Adipocyte (in vitro differentiated cells): ENCODE results near the gene IRF8.

Source experiments
- DNase-seq: peaks from one replicate; pipeline ENCODE4 v3.0.0-alpha.2; 2015; ENCODE audit warnings: low read depth
- H3K27me3 ChIP-seq: replicated peaks from 2 replicates; pipeline ENCODE4 v1.7.0; 2013; ENCODE audit warnings: mild to moderate bottlenecking, low read length, moderate library complexity; ENCODE audit not compliant: control insufficient read depth, insufficient read depth
- H3K36me3 ChIP-seq: 2 replicates; pipeline ENCODE4 v1.7.0; 2013; ENCODE audit warnings: low read length, mild to moderate bottlenecking, moderate library complexity; ENCODE audit not compliant: control insufficient read depth, insufficient read depth, severe bottlenecking
- H3K4me1 ChIP-seq: 2 replicates; pipeline ENCODE4 v1.7.0; 2013; ENCODE audit warnings: mild to moderate bottlenecking, low read length, moderate library complexity; ENCODE audit not compliant: control insufficient read depth, insufficient read depth
- H3K4me3 ChIP-seq: 2 replicates; pipeline ENCODE4 v1.7.0; 2013; ENCODE audit warnings: mild to moderate bottlenecking, low read length, moderate library complexity
- H3K9ac ChIP-seq: 2 replicates; pipeline ENCODE4 v1.7.0; 2013; ENCODE audit warnings: mild to moderate bottlenecking, low read length, moderate library complexity
- H3K9me3 ChIP-seq: 2 replicates; pipeline ENCODE4 v1.7.0; 2013; ENCODE audit warnings: mild to moderate bottlenecking, low read length, moderate library complexity; ENCODE audit not compliant: control insufficient read depth

IRF8 gene

GRCh38 chr16:85944572-85945423, 45.8 kb downstream of the IRF8 start:
- no peak for DNase-seq
- Histone ChIP-seq H3K4me1 (no peaks in the 10 kb centered on the region), H3K9me3 (peaks cover 3% of the 10 kb centered on the region), H3K4me3 (no peak overlapping the region), H3K9ac (no peak overlapping the region), H3K36me3 (no peaks in the 10 kb centered on the region), H3K27me3 (peaks cover 40% of the 10 kb centered on the region)

DNA sequence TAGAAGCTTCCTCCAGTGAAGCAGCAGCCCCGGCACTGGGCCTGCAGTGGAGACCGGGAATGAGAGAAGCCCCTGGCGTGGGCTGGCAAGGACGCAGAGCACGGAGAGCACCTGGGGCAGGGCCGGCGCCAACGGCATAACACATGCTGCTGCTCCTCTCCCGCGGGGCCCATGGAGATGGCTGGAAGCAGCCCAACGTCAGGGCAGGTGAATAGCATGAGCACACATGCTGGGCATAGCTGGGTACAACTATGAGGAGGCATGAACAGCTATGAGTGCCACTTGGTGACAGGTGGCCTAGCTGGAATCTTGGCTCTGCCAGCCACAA, 46.4 kb downstream of the IRF8 start:
- no peak for DNase-seq
- no peak overlapping the region for H3K4me3 ChIP-seq
- H3K9me3 ChIP-seq: no peaks in the 10 kb centered on the region
- no peak overlapping the region for H3K9ac ChIP-seq
- H3K4me1 ChIP-seq: no peaks in the 10 kb centered on the region
- no peaks in the 10 kb centered on the region for H3K36me3 ChIP-seq
- H3K27me3 ChIP-seq: peaks cover 42% of the 10 kb centered on the region

DNA sequence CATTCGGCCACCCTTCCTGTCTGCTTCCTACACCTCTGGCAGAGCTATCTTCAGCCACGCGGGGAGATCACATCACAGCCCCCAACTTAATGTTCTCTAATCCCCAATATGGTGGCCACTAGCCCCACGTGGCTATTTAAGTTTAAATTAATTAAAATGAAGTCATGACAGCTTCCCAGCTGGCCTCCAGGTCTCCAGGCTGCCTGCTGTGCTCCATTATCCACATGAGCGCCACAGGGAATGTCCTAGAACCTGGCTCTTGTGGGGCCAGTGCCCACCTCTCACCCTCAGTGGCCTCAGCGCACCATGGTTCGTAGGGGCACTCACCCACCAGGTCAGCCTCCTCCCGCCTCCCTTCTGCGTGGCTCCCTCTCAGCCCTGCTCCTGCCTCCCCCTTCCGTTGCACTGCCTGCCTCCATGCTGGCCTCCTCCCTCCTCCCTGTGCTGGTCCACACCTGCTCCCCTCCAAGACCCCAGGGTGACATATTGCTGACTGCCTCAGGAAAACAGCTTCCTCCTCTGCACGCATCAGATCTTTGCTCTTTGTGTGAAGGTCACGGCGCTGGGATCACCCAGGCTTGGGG, 47.7 kb downstream of the IRF8 start:
- DNase-seq: no peak
- Histone ChIP-seq H3K27me3 (peaks cover 55% of the 10 kb centered on the region), H3K36me3 (no peaks in the 10 kb centered on the region), H3K9me3 (no peaks in the 10 kb centered on the region), H3K4me3 (no peak overlapping the region), H3K4me1 (no peaks in the 10 kb centered on the region), H3K9ac (no peak overlapping the region)

GRCh38 chr16:85947230-85948137, 48.5 kb downstream of the IRF8 start:
- Histone ChIP-seq H3K4me3 (no peak overlapping the region), H3K27me3 (peaks cover 63% of the 10 kb centered on the region), H3K9me3 (no peaks in the 10 kb centered on the region), H3K36me3 (no peaks in the 10 kb centered on the region), H3K4me1 (no peaks in the 10 kb centered on the region), H3K9ac (no peak overlapping the region)
- no peak for DNase-seq

GRCh38 chr16:85948138-85948509, 49.2 kb downstream of the IRF8 start:
- Histone ChIP-seq H3K36me3 (no peaks in the 10 kb centered on the region), H3K27me3 (peaks cover 69% of the 10 kb centered on the region), H3K9me3 (no peaks in the 10 kb centered on the region), H3K4me1 (no peaks in the 10 kb centered on the region), H3K9ac (no peak overlapping the region), H3K4me3 (no peak overlapping the region)
- no peak for DNase-seq

DNA sequence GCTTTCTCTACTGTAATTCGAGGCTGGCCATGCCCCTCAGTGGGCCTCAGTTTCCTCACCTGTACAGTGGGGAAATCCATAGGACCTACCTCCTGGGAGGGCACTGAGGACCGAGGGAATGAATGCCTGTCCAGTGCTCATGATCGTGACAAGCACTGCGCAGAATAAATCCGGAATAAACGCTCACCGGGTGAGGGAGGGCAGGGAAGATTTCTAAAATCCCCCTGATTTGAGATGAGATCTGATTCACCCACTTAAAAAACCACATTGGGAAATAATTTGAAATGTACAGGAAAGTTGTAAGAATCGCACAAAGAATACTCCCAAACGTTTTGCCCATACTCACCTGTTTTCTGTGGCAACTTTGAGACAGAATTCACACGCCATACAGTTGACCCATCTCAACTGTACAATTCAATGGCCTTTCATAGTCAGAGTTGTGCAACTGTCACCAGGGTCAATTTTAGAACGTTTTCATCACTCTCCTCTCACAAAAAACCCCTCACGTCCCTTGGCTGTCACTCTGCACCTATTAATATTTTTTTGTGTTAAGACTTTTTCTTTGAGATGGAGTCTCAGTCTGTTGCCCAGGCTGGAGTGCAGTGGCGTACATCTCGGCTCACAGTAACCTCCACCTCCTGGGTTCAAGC, 49.8 kb downstream of the IRF8 start:
- peaks cover 72% of the 10 kb centered on the region for H3K27me3 ChIP-seq

GRCh38 chr16:85950136-85950918, 51.4 kb downstream of the IRF8 start:
- Histone ChIP-seq H3K4me1 (no peaks in the 10 kb centered on the region), H3K36me3 (no peaks in the 10 kb centered on the region), H3K27me3 (peaks cover 71% of the 10 kb centered on the region), H3K9ac (no peak overlapping the region), H3K4me3 (no peak overlapping the region), H3K9me3 (no peaks in the 10 kb centered on the region)
- no peak for DNase-seq

More for the DNA sequence above, 49.8 kb downstream of the IRF8 start:
- Histone ChIP-seq H3K4me3 (no peak overlapping the region), H3K4me1 (no peaks in the 10 kb centered on the region), H3K36me3 (no peaks in the 10 kb centered on the region), H3K9me3 (no peaks in the 10 kb centered on the region), H3K9ac (no peak overlapping the region)
- no peak for DNase-seq

GRCh38 chr16:85952197-85952596, 53.2 kb downstream of the IRF8 start:
- H3K27me3 ChIP-seq: peaks cover 78% of the 10 kb centered on the region
- no peak overlapping the region for H3K4me3 ChIP-seq
- H3K36me3 ChIP-seq: no peaks in the 10 kb centered on the region
- H3K9ac ChIP-seq: no peak overlapping the region
- no peak for DNase-seq
- no peaks in the 10 kb centered on the region for H3K9me3 ChIP-seq
- H3K4me1 ChIP-seq: no peaks in the 10 kb centered on the region

- Histone ChIP-seq H3K36me3 (no peaks in the 10 kb centered on the region), H3K27me3 (peaks cover 77% of the 10 kb centered on the region), H3K9ac (no peak overlapping the region), H3K9me3 (no peaks in the 10 kb centered on the region), H3K4me3 (no peak overlapping the region), H3K4me1 (no peaks in the 10 kb centered on the region)
- DNase-seq: no peak
Observed at GRCh38 chr16:85952811-85953210, 53.8 kb downstream of the IRF8 start.

GRCh38 chr16:85954927-85955519, 56.1 kb downstream of the IRF8 start:
- no peak for DNase-seq
- H3K9me3 ChIP-seq: no peaks in the 10 kb centered on the region
- H3K4me1 ChIP-seq: no peaks in the 10 kb centered on the region
- no peak overlapping the region for H3K4me3 ChIP-seq
- H3K9ac ChIP-seq: no peak overlapping the region
- peaks cover 76% of the 10 kb centered on the region for H3K27me3 ChIP-seq
- H3K36me3 ChIP-seq: no peaks in the 10 kb centered on the region
